Neural cell (in vitro differentiated cells): ENCODE results near the gene TOGARAM1. TPM values are rescaled to one million over a fixed set of nuclear protein-coding genes. Genes with fewer than 3 reads are reported as not detected.

Source experiments
- H2AFZ ChIP-seq: fragments of 200-600, 300-800 bp; sonication (generic), shearing (Covaris generic); 2 replicates; pipeline ENCODE4 v1.6.0; 2014; ENCODE audit warnings: low read depth, mild to moderate bottlenecking, antibody characterized with exemption, low read length, moderate library complexity
- H3F3A ChIP-seq: fragments of 200-600 bp; shearing (Covaris generic); 2 replicates; pipeline ENCODE4 v1.6.1; 2016; ENCODE audit warnings: mild to moderate bottlenecking, moderate library complexity, mixed read lengths, antibody characterized with exemption, low read length; ENCODE audit not compliant: insufficient read depth, poor library complexity, severe bottlenecking
- H3K27ac ChIP-seq: fragments of 200-600, 300-800 bp; sonication (generic), shearing (Covaris generic); 2 replicates; pipeline ENCODE4 v1.5.1; 2014; ENCODE audit warnings: mild to moderate bottlenecking, low read length, moderate library complexity
- H3K27me3 ChIP-seq: fragments of 300-800, 200-600 bp; sonication (generic), shearing (Covaris generic); 2 replicates; pipeline ENCODE4 v1.6.0; 2014; ENCODE audit warnings: mild to moderate bottlenecking, low read depth, low read length, moderate library complexity; ENCODE audit not compliant: insufficient read depth
- H3K36me3 ChIP-seq: fragments of 300-800, 200-600 bp; sonication (generic), shearing (Covaris generic); 2 replicates; pipeline ENCODE4 v1.5.1; 2014; ENCODE audit warnings: mild to moderate bottlenecking, antibody characterized with exemption, low read length, moderate library complexity; ENCODE audit not compliant: insufficient read depth
- H3K4me2 ChIP-seq: fragments of 300-800, 200-600 bp; sonication (generic), shearing (Covaris generic); 2 replicates; pipeline ENCODE4 v1.6.0; 2014; ENCODE audit warnings: mild to moderate bottlenecking, low read length
- H3K4me3 ChIP-seq: fragments of 300-800, 200-600 bp; sonication (generic), shearing (Covaris generic); 2 replicates; pipeline ENCODE4 v1.5.1; 2014; ENCODE audit warnings: mild to moderate bottlenecking, low read length, moderate library complexity
- H3K79me2 ChIP-seq: fragments of 200-600 bp; shearing (Covaris generic); replicated peaks from 2 replicates; pipeline ENCODE4 v1.6.0; 2014; ENCODE audit warnings: mild to moderate bottlenecking, low read length, moderate library complexity; ENCODE audit not compliant: insufficient read depth
- H3K9ac ChIP-seq: fragments of 300-800, 200-600 bp; sonication (generic), shearing (Covaris generic); 2 replicates; pipeline ENCODE4 v1.6.1; 2016; ENCODE audit warnings: mild to moderate bottlenecking, low read length, mixed read lengths
- H3K9me2 ChIP-seq: fragments of 200-600 bp; shearing (Covaris generic); 2 replicates; pipeline ENCODE4 v1.6.1; 2016; ENCODE audit warnings: mild to moderate bottlenecking, low read length, mixed read lengths; ENCODE audit not compliant: insufficient read depth
- H3K9me3 ChIP-seq: fragments of 200-600, 300-800 bp; sonication (generic), shearing (Covaris generic); 2 replicates; pipeline ENCODE4 v1.6.1; 2016; ENCODE audit warnings: mild to moderate bottlenecking, mixed run types, low read length, moderate library complexity, mixed read lengths
- H4K20me1 ChIP-seq: fragments of 200-600 bp; shearing (Covaris generic); 2 replicates; pipeline ENCODE4 v1.6.1; 2016; ENCODE audit warnings: mild to moderate bottlenecking, mixed run types; ENCODE audit not compliant: insufficient read depth
- CTCF ChIP-seq: fragments of 450-650 bp; IDR thresholded peaks from 2 replicates; pipeline ENCODE4 v1.5.1; 2014; ENCODE audit warnings: antibody characterized with exemption, mild to moderate bottlenecking, moderate library complexity; ENCODE audit not compliant: poor library complexity, severe bottlenecking
- EP300 ChIP-seq: fragments of 450-650 bp; conservative IDR thresholded peaks from 2 replicates; pipeline ENCODE4 v1.6.1; 2014; ENCODE audit warnings: antibody characterized with exemption, mild to moderate bottlenecking, moderate library complexity; ENCODE audit not compliant: poor library complexity, severe bottlenecking
- EZH2 ChIP-seq: fragments of 200-600, 300-800 bp; shearing (Covaris generic), sonication (generic); IDR thresholded peaks from 2 replicates; pipeline ENCODE4 v1.6.1; 2014; ENCODE audit warnings: antibody characterized with exemption, low read length, borderline replicate concordance, mild to moderate bottlenecking; ENCODE audit not compliant: insufficient read depth, poor library complexity, severe bottlenecking
- MXI1 ChIP-seq: fragments of 450-650 bp; conservative IDR thresholded peaks from 2 replicates; pipeline ENCODE4 v1.6.1; 2014; ENCODE audit warnings: antibody characterized with exemption, mild to moderate bottlenecking; ENCODE audit not compliant: poor library complexity, severe bottlenecking
- POLR2AphosphoS5 ChIP-seq: IDR thresholded peaks from 2 replicates; pipeline ENCODE4 v1.6.1; 2012
- RAD21 ChIP-seq: fragments of 450-650 bp; conservative IDR thresholded peaks from 2 replicates; pipeline ENCODE4 v1.6.1; 2014; ENCODE audit warnings: antibody characterized with exemption, mild to moderate bottlenecking, moderate library complexity
- SMC3 ChIP-seq: fragments of 450-650 bp; conservative IDR thresholded peaks from 2 replicates; pipeline ENCODE4 v1.6.1; 2014; ENCODE audit warnings: antibody characterized with exemption, mild to moderate bottlenecking, moderate library complexity; ENCODE audit not compliant: poor library complexity
- TAF1 ChIP-seq: IDR thresholded peaks from 2 replicates; pipeline ENCODE4 v1.6.1; 2012; ENCODE audit warnings: low read depth
- polyA plus RNA-seq: library from polyadenylated mRNA; depleted of rRNA; stranded (reverse); fragments of >200 nt; gene quantifications from 2 replicates; pipeline ENCODE4 v1.2.3, GENCODE V29; 2014
- TF ChIP-seq, protein P1 (sequence below): IDR thresholded peaks from 2 replicates; pipeline ENCODE4 v1.6.1; 2012; ENCODE audit warnings: borderline replicate concordance

Gene TOGARAM1
- polyA plus RNA-seq, 1 donor from 2014 or later: 23.8 TPM

DNA sequence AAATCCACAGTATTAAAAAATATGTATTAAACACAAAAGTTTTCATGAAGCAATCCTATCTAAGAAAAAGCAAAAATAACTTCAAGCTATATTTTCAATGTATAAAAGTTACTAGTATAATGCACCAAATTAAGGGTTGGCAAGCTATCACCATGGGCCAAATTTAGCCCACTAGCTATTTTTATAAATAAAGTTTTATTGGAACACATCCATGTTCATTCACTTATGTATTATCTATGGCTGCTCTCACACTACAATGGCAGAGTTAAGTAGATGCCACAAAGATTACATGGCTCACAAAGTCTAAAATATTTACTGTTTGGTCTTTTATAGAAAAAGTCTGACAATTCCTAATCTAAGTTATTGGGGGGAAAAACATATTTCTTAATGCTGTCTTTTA, 17.9 kb upstream of the TOGARAM1 start:
- no peak for TF ChIP-seq RAD21
- TF ChIP-seq, protein P1, sequence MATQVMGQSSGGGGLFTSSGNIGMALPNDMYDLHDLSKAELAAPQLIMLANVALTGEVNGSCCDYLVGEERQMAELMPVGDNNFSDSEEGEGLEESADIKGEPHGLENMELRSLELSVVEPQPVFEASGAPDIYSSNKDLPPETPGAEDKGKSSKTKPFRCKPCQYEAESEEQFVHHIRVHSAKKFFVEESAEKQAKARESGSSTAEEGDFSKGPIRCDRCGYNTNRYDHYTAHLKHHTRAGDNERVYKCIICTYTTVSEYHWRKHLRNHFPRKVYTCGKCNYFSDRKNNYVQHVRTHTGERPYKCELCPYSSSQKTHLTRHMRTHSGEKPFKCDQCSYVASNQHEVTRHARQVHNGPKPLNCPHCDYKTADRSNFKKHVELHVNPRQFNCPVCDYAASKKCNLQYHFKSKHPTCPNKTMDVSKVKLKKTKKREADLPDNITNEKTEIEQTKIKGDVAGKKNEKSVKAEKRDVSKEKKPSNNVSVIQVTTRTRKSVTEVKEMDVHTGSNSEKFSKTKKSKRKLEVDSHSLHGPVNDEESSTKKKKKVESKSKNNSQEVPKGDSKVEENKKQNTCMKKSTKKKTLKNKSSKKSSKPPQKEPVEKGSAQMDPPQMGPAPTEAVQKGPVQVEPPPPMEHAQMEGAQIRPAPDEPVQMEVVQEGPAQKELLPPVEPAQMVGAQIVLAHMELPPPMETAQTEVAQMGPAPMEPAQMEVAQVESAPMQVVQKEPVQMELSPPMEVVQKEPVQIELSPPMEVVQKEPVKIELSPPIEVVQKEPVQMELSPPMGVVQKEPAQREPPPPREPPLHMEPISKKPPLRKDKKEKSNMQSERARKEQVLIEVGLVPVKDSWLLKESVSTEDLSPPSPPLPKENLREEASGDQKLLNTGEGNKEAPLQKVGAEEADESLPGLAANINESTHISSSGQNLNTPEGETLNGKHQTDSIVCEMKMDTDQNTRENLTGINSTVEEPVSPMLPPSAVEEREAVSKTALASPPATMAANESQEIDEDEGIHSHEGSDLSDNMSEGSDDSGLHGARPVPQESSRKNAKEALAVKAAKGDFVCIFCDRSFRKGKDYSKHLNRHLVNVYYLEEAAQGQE: no peak
- no peak for TF ChIP-seq TAF1
- TF ChIP-seq POLR2AphosphoS5: no peak
- no peak for TF ChIP-seq EZH2
- no peak for TF ChIP-seq MXI1
- no peak for TF ChIP-seq SMC3
- no peak for TF ChIP-seq CTCF
- no peak for TF ChIP-seq EP300
- Histone ChIP-seq H3K9me3 (no peaks in the 10 kb centered on the region), H3K27me3 (no peaks in the 10 kb centered on the region), H3K79me2 (peaks cover 10% of the 10 kb centered on the region), H3K27ac (no peak overlapping the region), H4K20me1 (no peaks in the 10 kb centered on the region), H2AFZ (no peak overlapping the region), H3K36me3 (peaks cover 26% of the 10 kb centered on the region), H3K9me2 (no peaks in the 10 kb centered on the region), H3K4me2 (no peak overlapping the region), H3K9ac (no peak overlapping the region), H3K4me3 (no peak overlapping the region), H3F3A (no peaks in the 10 kb centered on the region)

- Histone ChIP-seq H3K27ac (no peak overlapping the region), H3F3A (no peaks in the 10 kb centered on the region), H3K9me2 (no peaks in the 10 kb centered on the region), H3K79me2 (peaks cover 22% of the 10 kb centered on the region), H3K4me3 (no peak overlapping the region), H3K4me2 (no peak overlapping the region), H3K9me3 (no peaks in the 10 kb centered on the region), H4K20me1 (no peaks in the 10 kb centered on the region), H3K27me3 (no peaks in the 10 kb centered on the region), H2AFZ (no peak overlapping the region), H3K36me3 (peaks cover 26% of the 10 kb centered on the region), H3K9ac (no peak overlapping the region)
- no peak for TF ChIP-seq EP300
- no peak for TF ChIP-seq SMC3
- no peak for TF ChIP-seq TAF1
- no peak for TF ChIP-seq RAD21
- TF ChIP-seq, protein P1: no peak
- TF ChIP-seq MXI1: no peak
Observed at GRCh38 chr14:44945264-44945663, 16.7 kb upstream of the TOGARAM1 start.
